ENCODE data around the gene TFB1M. TPM values are rescaled to one million over a fixed set of nuclear protein-coding genes. Genes with fewer than 3 reads are reported as not detected.
A peak's percentile ranks its signal among the peaks of the same experiment; 100 is the strongest.

The TFB1M gene
- total and polyA plus RNA-seq, 4 donors: 9.7 to 27.9 (median 19.0) TPM

DNA sequence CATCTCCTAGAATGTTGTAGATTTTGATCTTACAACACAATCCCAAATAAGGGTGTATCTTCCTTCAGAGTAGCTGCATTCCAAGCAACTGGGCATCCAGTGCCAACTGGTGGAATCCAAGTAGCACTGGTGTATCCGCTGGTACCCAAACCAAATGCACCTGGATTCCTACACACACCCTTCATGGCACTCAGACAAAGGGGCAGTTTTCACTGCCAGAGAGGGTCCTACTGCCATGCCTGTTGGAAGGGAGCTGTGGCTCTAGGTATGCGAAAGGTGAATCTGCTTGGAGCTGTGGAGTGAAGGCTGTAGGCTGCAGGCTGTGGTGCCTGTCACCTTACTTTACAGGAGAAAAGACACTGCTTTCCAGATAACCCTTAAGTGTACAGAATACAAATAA lies 67.5 kb downstream of the TFB1M start:
- TF ChIP-seq, protein P1, sequence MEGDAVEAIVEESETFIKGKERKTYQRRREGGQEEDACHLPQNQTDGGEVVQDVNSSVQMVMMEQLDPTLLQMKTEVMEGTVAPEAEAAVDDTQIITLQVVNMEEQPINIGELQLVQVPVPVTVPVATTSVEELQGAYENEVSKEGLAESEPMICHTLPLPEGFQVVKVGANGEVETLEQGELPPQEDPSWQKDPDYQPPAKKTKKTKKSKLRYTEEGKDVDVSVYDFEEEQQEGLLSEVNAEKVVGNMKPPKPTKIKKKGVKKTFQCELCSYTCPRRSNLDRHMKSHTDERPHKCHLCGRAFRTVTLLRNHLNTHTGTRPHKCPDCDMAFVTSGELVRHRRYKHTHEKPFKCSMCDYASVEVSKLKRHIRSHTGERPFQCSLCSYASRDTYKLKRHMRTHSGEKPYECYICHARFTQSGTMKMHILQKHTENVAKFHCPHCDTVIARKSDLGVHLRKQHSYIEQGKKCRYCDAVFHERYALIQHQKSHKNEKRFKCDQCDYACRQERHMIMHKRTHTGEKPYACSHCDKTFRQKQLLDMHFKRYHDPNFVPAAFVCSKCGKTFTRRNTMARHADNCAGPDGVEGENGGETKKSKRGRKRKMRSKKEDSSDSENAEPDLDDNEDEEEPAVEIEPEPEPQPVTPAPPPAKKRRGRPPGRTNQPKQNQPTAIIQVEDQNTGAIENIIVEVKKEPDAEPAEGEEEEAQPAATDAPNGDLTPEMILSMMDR (IDR thresholded peaks at IDR 0.05; ENCODE audit: control extremely low read depth, extremely low read depth): no peak
- H3K36me3 ChIP-seq (ENCODE audit: control insufficient read depth in 4 of 4, insufficient read depth in 4 of 4, low read length in 4 of 4): peaks cover 0 to 4% (median 1%) of the 10 kb centered on the region in 4 donors
- H3K9ac ChIP-seq (ENCODE audit: insufficient read depth in 1 of 2, low read length in 2 of 2): no peak overlapping the region
- H3K4me1 ChIP-seq (ENCODE audit: control insufficient read depth in 5 of 5, insufficient read depth in 5 of 5, low read length in 5 of 5): peaks cover 4 to 22% (median 4%) of the 10 kb centered on the region in 5 donors
- 94 to 95% methylated on average over 2 of the region's 2 CpGs for WGBS, 2 donors
- no peaks in the 10 kb centered on the region for H3K27me3 ChIP-seq (ENCODE audit: control insufficient read depth in 3 of 3, insufficient read depth in 3 of 3, low read length in 2 of 3)
- peak overlapping the region in 1 of 2 donors; percentile 61 for H3K27ac ChIP-seq (ENCODE audit: low read depth in 1 of 2, low read length in 1 of 2)
- H3K4me3 ChIP-seq: no peak overlapping the region
- DNase-seq (no peak), ATAC-seq (ENCODE audit: insufficient read depth, low FRiP score) (no peak)
- no peaks in the 10 kb centered on the region for H3K9me3 ChIP-seq (ENCODE audit: control insufficient read depth in 4 of 4, insufficient read depth in 3 of 4, low read length in 3 of 4)

DNA sequence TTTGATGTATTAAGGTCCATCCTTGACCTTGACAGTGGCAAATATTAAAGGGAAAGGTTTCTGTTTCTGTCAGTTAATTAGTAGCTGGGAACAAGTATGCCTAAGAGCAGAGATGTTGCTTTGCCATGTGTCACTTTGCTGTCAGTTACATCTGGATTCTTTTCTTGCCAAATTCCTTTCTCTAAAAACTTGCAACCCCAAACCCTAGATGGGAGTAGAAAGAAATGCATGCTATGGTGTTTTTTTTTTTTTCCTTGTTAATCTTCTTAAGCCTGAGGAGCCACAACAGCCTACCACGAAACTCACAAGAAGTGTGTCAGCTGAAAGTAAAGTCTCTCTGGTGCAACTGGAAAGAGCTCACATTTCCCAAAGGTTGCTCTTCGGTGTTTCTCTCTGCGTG lies 68.5 kb downstream of the TFB1M start:
- H3K9me3 ChIP-seq (ENCODE audit: control insufficient read depth in 4 of 4, insufficient read depth in 3 of 4, low read length in 3 of 4): no peaks in the 10 kb centered on the region
- no peak overlapping the region for H3K9ac ChIP-seq (ENCODE audit: insufficient read depth in 1 of 2, low read length in 2 of 2)
- no peak overlapping the region for H3K4me3 ChIP-seq
- TF ChIP-seq, protein P1 (IDR thresholded peaks at IDR 0.05; ENCODE audit: control extremely low read depth, extremely low read depth): no peak
- 80 to 83% methylated on average over 3 of the region's 3 CpGs for WGBS, 2 donors
- DNase-seq: peak in 2 of 3 donors; percentile 91 to 93
- peaks cover 0 to 4% (median 0%) of the 10 kb centered on the region in 4 donors for H3K36me3 ChIP-seq (ENCODE audit: control insufficient read depth in 4 of 4, insufficient read depth in 4 of 4, low read length in 4 of 4)
- H3K27me3 ChIP-seq (ENCODE audit: control insufficient read depth in 3 of 3, insufficient read depth in 3 of 3, low read length in 2 of 3): no peaks in the 10 kb centered on the region
- H3K27ac ChIP-seq (ENCODE audit: low read depth in 1 of 2, low read length in 1 of 2): no peak overlapping the region
- ATAC-seq (ENCODE audit: insufficient read depth, low FRiP score): no peak
- peaks cover 4 to 22% (median 4%) of the 10 kb centered on the region in 5 donors for H3K4me1 ChIP-seq (ENCODE audit: control insufficient read depth in 5 of 5, insufficient read depth in 5 of 5, low read length in 5 of 5)

GRCh38 chr6:155245193-155245592 lies 69.1 kb downstream of the TFB1M start:
- H3K9me3 ChIP-seq (ENCODE audit: control insufficient read depth in 4 of 4, insufficient read depth in 3 of 4, low read length in 3 of 4): no peaks in the 10 kb centered on the region
- H3K9ac ChIP-seq (ENCODE audit: insufficient read depth in 1 of 2, low read length in 2 of 2): no peak overlapping the region
- TF ChIP-seq, protein P1 (IDR thresholded peaks at IDR 0.05; ENCODE audit: control extremely low read depth, extremely low read depth): no peak
- H3K36me3 ChIP-seq (ENCODE audit: control insufficient read depth in 4 of 4, insufficient read depth in 4 of 4, low read length in 4 of 4): no peaks in the 10 kb centered on the region
- no peak for DNase-seq
- ATAC-seq (ENCODE audit: insufficient read depth, low FRiP score): no peak
- WGBS, 2 donors: 88 to 90% methylated on average over 7 of the region's 7 CpGs
- peaks cover under 1 to 22% (median 4%) of the 10 kb centered on the region in 5 donors for H3K4me1 ChIP-seq (ENCODE audit: control insufficient read depth in 5 of 5, insufficient read depth in 5 of 5, low read length in 5 of 5)
- no peaks in the 10 kb centered on the region for H3K27me3 ChIP-seq (ENCODE audit: control insufficient read depth in 3 of 3, insufficient read depth in 3 of 3, low read length in 2 of 3)
- no peak overlapping the region for H3K27ac ChIP-seq (ENCODE audit: low read depth in 1 of 2, low read length in 1 of 2)
- no peak overlapping the region for H3K4me3 ChIP-seq

DNA sequence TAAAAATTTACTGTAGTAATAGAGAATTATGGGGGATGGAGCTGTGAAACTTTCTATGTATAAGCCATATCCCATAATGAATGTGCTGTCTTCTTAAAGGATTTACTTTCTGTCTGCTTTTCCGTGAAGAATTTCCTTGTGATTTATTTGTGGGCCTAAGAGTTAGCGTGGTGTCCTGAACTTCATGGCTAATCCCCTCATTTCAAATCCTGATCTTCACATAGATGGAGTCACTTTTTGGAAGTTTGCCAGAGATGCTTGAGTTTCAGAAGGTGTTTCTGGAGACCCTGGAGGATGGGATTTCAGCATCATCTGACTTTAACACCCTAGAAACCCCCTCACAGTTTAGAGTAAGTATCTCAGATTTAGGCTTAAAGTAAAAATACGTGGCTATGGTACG lies 69.8 kb downstream of the TFB1M start:
- DNase-seq: no peak
- Histone ChIP-seq H3K27ac (ENCODE audit: low read depth in 1 of 2, low read length in 1 of 2) (no peak overlapping the region), H3K9me3 (ENCODE audit: control insufficient read depth in 4 of 4, insufficient read depth in 3 of 4, low read length in 3 of 4) (no peaks in the 10 kb centered on the region), H3K4me1 (ENCODE audit: control insufficient read depth in 5 of 5, insufficient read depth in 5 of 5, low read length in 5 of 5) (peaks cover 0 to 22% (median 4%) of the 10 kb centered on the region in 5 donors), H3K4me3 (no peak overlapping the region), H3K27me3 (ENCODE audit: control insufficient read depth in 3 of 3, insufficient read depth in 3 of 3, low read length in 2 of 3) (no peaks in the 10 kb centered on the region), H3K36me3 (ENCODE audit: control insufficient read depth in 4 of 4, insufficient read depth in 4 of 4, low read length in 4 of 4) (no peaks in the 10 kb centered on the region), H3K9ac (ENCODE audit: insufficient read depth in 1 of 2, low read length in 2 of 2) (no peak overlapping the region)
- TF ChIP-seq, protein P1 (IDR thresholded peaks at IDR 0.05; ENCODE audit: control extremely low read depth, extremely low read depth): no peak
- ATAC-seq (ENCODE audit: insufficient read depth, low FRiP score): no peak
- 84 to 87% methylated on average over 4 of the region's 4 CpGs for WGBS, 2 donors

Measured in lung (tissue), 12 donors.